MCF 10A (cell line): Measurements from ENCODE around the gene RBMY1A1. TPM values are rescaled to one million over a fixed set of nuclear protein-coding genes. Genes with fewer than 3 reads are reported as not detected.

Experiments
- total RNA-seq: library from RNA; stranded (reverse); gene quantifications from 2 replicates; pipeline ENCODE4 v1.2.3, GENCODE V29; 2022

RBMY1A1 gene
- total RNA-seq, 1 experiment from 2014 or later, result not detected

Other genes with a start within 250 kb of the RBMY1A1 start
- gene RBMY1B, start 23.5 kb upstream of the RBMY1A1 start, total RNA-seq, result not detected in 2 replicates